ENCODE measurements around the gene CUX1. TPM values are rescaled to one million over a fixed set of nuclear protein-coding genes. Genes with fewer than 3 reads are reported as not detected.
"Not testable (repeated sequence)": the region's sequence is repeated elsewhere in the genome, so short reads cannot be mapped to it uniquely, and the experiment has no call there.

CUX1 gene
- total RNA-seq, 1 donor from 2014 or later, result 18.3 TPM

DNA sequence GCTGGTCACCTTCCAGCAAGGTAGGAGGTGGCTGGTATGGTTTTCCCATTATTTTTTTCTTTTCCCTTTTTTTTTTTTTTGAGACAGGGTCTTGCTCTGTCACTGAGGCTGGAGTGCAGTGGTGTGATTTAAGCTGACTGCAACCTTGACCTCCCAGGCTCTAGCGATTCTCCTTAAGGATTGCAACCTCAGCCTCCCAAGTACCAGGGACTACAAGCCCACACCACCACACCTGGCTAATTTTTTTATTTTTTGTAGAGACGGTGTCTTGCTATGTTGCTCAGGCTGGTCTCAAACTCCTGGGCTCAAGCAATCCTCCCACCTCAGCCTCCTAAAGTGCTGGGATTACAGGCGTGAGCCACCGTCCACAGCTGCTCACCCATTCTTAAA is 24.7 kb upstream of the CUX1 start:
- not testable (repeated sequence) for H3K27ac ChIP-seq (ENCODE audit: low read depth, low read length); H3K36me3 ChIP-seq (ENCODE audit: control insufficient read depth in 3 of 3, insufficient read depth in 3 of 3, low read length in 3 of 3); H3K4me3 ChIP-seq (ENCODE audit: low read length in 3 of 3); H3K9ac ChIP-seq (ENCODE audit: low read depth in 1 of 3, low read length in 3 of 3); H3K9me3 ChIP-seq (ENCODE audit: control insufficient read depth in 3 of 3, low read length in 3 of 3); H3K27me3 ChIP-seq (ENCODE audit: control insufficient read depth in 3 of 3, insufficient read depth in 3 of 3, low read length in 3 of 3); H3K4me1 ChIP-seq (ENCODE audit: control insufficient read depth in 3 of 3, insufficient read depth in 3 of 3, low read length in 3 of 3)

DNA sequence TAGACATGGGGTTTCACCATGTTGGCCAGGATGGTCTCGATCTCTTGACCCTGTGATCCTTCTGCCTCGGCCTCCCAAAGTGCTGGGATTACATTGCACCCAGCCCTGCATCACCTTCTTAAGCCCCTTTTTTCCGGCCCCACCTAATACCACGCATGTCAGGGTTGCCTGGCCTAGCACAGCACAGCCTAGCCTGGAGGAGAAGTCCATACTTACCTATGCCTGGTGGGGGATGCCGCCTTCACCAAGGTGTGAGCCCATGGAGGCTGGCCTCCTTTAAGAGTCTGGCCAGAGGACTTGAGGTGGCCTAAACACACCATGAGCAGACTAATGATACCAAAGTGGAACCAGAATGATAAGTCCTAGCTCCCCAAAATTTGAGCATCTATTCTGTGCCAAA is 22.0 kb upstream of the CUX1 start:
- no peaks in the 10 kb centered on the region for H3K36me3 ChIP-seq (ENCODE audit: control insufficient read depth in 3 of 3, insufficient read depth in 3 of 3, low read length in 3 of 3)
- H3K9me3 ChIP-seq (ENCODE audit: control insufficient read depth in 3 of 3, low read length in 3 of 3), result no peaks in the 10 kb centered on the region
- H3K4me3 ChIP-seq (ENCODE audit: low read length in 3 of 3), result no peak overlapping the region
- H3K27ac ChIP-seq (ENCODE audit: low read depth, low read length), result no peak overlapping the region
- no peak overlapping the region for H3K9ac ChIP-seq (ENCODE audit: low read depth in 1 of 3, low read length in 3 of 3)
- no peaks in the 10 kb centered on the region for H3K4me1 ChIP-seq (ENCODE audit: control insufficient read depth in 3 of 3, insufficient read depth in 3 of 3, low read length in 3 of 3)
- H3K27me3 ChIP-seq (ENCODE audit: control insufficient read depth in 3 of 3, insufficient read depth in 3 of 3, low read length in 3 of 3), result peaks cover 0 to 7% (median 0%) of the 10 kb centered on the region in 3 donors

DNA sequence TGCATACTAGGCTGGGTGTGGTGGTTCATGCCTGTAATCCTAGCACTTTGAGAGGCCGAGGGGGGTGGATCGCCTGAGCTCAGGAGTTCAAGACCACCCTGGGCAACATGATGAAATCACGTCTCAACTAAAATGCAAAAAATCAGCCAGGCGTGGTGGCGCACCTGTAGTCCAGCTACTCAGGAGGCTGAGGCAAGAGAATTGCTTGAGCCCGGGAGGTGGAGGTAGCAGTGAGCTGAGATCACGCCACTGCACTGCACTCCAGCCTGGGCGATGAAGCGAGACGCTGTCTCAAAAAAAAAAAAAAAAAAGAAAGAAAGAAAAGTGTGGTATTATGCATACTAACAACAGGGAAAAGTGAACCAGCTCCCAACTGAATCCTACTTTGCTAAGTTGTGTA is 19.3 kb upstream of the CUX1 start:
- not testable (repeated sequence) for H3K4me1 ChIP-seq (ENCODE audit: control insufficient read depth in 3 of 3, insufficient read depth in 3 of 3, low read length in 3 of 3); H3K36me3 ChIP-seq (ENCODE audit: control insufficient read depth in 3 of 3, insufficient read depth in 3 of 3, low read length in 3 of 3); H3K9ac ChIP-seq (ENCODE audit: low read depth in 1 of 3, low read length in 3 of 3); H3K9me3 ChIP-seq (ENCODE audit: control insufficient read depth in 3 of 3, low read length in 3 of 3); H3K4me3 ChIP-seq (ENCODE audit: low read length in 3 of 3); H3K27ac ChIP-seq (ENCODE audit: low read depth, low read length)
- peaks cover 2 to 15% (median 3%) of the 10 kb centered on the region in 3 donors for H3K27me3 ChIP-seq (ENCODE audit: control insufficient read depth in 3 of 3, insufficient read depth in 3 of 3, low read length in 3 of 3)

DNA sequence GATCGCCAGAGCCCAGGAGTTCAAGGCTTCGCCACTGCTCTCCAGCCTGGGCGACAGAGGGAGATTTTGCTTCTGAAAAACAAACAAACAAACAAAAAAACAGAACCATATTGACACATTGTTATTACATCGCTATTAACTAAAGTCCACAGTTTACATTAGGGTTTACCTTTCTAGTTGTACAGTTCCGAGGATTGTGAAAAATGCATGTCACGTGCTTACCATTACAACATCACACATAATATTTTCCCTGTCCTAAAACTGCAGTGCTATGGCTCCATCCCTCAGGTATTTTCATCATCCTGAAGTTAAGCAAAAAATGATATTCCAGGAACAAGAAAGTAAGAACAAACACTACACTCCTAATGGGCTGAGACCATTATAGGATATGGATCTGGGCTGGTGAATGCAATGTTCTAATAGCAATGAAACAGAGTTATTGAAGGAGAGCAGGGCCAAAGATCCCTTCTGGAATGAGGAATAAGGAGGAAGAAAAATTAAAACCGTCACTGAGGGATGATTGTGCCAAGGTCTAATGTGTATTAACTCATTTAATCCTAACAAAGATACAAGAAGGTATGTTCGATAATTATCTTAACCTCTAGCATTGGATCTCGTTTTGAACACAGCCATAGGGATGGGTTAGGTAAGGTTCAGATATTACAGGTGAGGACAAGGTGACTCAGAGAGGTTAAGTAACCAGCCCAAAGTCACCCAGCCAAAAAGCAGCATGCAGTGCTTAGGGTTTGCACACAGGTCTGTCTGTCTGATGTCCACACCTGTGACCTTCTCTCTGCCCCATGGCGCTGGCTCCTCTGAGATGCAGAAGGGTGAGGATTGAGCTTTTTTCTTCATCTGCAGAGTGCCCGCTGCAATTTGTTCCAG is 14.0 kb upstream of the CUX1 start:
- no peaks in the 10 kb centered on the region for H3K36me3 ChIP-seq (ENCODE audit: control insufficient read depth in 3 of 3, insufficient read depth in 3 of 3, low read length in 3 of 3)
- peaks cover 17 to 28% (median 19%) of the 10 kb centered on the region in 3 donors for H3K27me3 ChIP-seq (ENCODE audit: control insufficient read depth in 3 of 3, insufficient read depth in 3 of 3, low read length in 3 of 3)
- H3K27ac ChIP-seq (ENCODE audit: low read depth, low read length), result no peak overlapping the region
- no peak overlapping the region for H3K9ac ChIP-seq (ENCODE audit: low read depth in 1 of 3, low read length in 3 of 3)
- peaks cover 0 to 4% (median 0%) of the 10 kb centered on the region in 3 donors for H3K4me1 ChIP-seq (ENCODE audit: control insufficient read depth in 3 of 3, insufficient read depth in 3 of 3, low read length in 3 of 3)
- no peak overlapping the region for H3K4me3 ChIP-seq (ENCODE audit: low read length in 3 of 3)
- H3K9me3 ChIP-seq (ENCODE audit: control insufficient read depth in 3 of 3, low read length in 3 of 3), result no peaks in the 10 kb centered on the region

DNA sequence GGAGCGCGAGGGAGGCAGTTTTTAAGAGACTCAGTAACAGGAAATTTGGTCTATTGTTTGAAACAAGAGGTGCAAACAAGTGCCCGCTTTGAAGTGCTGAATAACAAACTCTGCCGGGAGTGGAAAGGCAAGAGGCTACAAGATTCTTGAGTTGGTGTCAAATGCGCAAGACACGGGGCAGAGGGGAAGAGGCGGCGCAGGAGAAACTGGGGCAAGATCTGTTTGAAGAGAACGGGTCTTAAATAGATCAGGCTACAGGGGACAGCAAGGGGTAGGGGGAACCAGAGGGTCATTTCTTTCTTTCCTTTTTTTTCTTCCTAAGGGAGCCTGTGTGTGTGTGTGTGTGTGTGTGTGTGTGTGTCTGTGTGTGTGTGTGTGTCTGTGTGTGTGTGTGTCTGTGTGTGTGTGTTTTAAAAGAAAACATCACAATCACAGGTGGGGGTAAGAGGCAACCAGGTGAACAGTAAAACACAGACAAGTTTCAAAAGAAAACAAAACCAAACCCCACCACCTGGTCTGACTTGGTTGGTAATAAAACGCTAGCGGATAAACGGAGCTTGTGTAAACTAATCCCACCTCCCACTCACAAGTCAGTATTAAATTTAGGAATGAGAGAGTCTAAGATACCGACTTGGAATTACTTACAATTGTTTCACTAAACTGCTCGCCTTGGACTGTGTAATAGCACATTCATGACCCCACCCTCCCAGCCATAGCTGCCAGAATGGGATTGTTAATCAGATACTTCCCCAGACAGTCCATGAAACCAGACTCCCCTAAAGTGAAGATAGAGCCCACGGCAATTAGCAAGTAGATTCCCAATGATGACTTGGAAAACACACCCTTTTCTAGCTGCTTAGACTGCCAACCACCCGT is 13.1 kb upstream of the CUX1 start:
- Histone ChIP-seq H3K9ac (ENCODE audit: low read depth in 1 of 3, low read length in 3 of 3) (no peak overlapping the region), H3K36me3 (ENCODE audit: control insufficient read depth in 3 of 3, insufficient read depth in 3 of 3, low read length in 3 of 3) (no peaks in the 10 kb centered on the region), H3K4me1 (ENCODE audit: control insufficient read depth in 3 of 3, insufficient read depth in 3 of 3, low read length in 3 of 3) (peaks cover 0 to 4% (median 0%) of the 10 kb centered on the region in 3 donors), H3K27ac (ENCODE audit: low read depth, low read length) (no peak overlapping the region), H3K9me3 (ENCODE audit: control insufficient read depth in 3 of 3, low read length in 3 of 3) (no peaks in the 10 kb centered on the region), H3K4me3 (ENCODE audit: low read length in 3 of 3) (no peak overlapping the region), H3K27me3 (ENCODE audit: control insufficient read depth in 3 of 3, insufficient read depth in 3 of 3, low read length in 3 of 3) (peaks cover 17 to 28% (median 19%) of the 10 kb centered on the region in 3 donors)

DNA sequence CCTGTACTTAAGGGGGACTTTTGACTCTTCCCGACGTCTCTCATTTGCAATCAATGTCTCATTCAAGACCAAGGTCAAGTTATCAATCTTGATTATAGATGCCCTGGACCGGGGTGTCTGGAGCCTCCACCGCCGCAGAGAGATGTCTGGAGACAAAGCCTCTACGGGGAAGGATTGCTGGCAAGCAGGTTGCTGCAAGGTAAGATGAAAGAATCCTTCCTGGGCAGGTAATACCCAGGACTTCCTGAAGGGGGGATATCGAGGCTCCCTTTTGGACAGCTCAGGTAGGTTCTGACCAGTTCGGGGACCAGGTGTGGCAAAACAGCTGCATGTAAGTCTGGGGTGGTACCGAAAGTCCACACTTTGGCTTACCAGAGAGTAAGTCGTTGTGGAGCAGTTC is 12.5 kb upstream of the CUX1 start:
- Histone ChIP-seq H3K36me3 (ENCODE audit: control insufficient read depth in 3 of 3, insufficient read depth in 3 of 3, low read length in 3 of 3) (no peaks in the 10 kb centered on the region), H3K9me3 (ENCODE audit: control insufficient read depth in 3 of 3, low read length in 3 of 3) (no peaks in the 10 kb centered on the region), H3K27ac (ENCODE audit: low read depth, low read length) (no peak overlapping the region), H3K4me3 (ENCODE audit: low read length in 3 of 3) (no peak overlapping the region), H3K9ac (ENCODE audit: low read depth in 1 of 3, low read length in 3 of 3) (no peak overlapping the region), H3K27me3 (ENCODE audit: control insufficient read depth in 3 of 3, insufficient read depth in 3 of 3, low read length in 3 of 3) (peaks cover 17 to 28% (median 19%) of the 10 kb centered on the region in 3 donors), H3K4me1 (ENCODE audit: control insufficient read depth in 3 of 3, insufficient read depth in 3 of 3, low read length in 3 of 3) (peaks cover 0 to 4% (median 0%) of the 10 kb centered on the region in 3 donors)

DNA sequence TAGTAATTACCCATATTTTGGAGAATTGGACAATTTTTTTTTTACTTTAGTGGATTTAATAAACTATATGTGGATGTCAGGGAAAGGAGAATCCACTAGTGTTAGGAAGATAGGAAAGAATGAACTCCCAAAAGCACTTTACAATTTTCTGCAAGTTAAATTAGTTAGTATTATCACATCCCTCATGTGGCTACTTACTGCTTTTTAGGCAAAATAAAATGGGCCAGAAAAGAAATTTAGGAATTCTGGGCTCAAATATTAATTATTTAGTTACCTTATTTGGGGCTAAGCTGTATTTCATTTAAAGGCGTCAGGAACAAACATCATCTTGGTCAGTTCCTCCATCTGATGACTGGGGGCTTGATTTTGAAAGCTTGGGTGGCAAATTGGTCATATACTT is 4.8 kb upstream of the CUX1 start:
- H3K9me3 ChIP-seq (ENCODE audit: control insufficient read depth in 3 of 3, low read length in 3 of 3), result no peaks in the 10 kb centered on the region
- no peak overlapping the region for H3K9ac ChIP-seq (ENCODE audit: low read depth in 1 of 3, low read length in 3 of 3)
- H3K4me1 ChIP-seq (ENCODE audit: control insufficient read depth in 3 of 3, insufficient read depth in 3 of 3, low read length in 3 of 3), result peaks cover 8 to 12% (median 11%) of the 10 kb centered on the region in 3 donors
- no peak overlapping the region for H3K27ac ChIP-seq (ENCODE audit: low read depth, low read length)
- no peaks in the 10 kb centered on the region for H3K36me3 ChIP-seq (ENCODE audit: control insufficient read depth in 3 of 3, insufficient read depth in 3 of 3, low read length in 3 of 3)
- H3K27me3 ChIP-seq (ENCODE audit: control insufficient read depth in 3 of 3, insufficient read depth in 3 of 3, low read length in 3 of 3), result no peaks in the 10 kb centered on the region
- H3K4me3 ChIP-seq (ENCODE audit: low read length in 3 of 3), result no peak overlapping the region

DNA sequence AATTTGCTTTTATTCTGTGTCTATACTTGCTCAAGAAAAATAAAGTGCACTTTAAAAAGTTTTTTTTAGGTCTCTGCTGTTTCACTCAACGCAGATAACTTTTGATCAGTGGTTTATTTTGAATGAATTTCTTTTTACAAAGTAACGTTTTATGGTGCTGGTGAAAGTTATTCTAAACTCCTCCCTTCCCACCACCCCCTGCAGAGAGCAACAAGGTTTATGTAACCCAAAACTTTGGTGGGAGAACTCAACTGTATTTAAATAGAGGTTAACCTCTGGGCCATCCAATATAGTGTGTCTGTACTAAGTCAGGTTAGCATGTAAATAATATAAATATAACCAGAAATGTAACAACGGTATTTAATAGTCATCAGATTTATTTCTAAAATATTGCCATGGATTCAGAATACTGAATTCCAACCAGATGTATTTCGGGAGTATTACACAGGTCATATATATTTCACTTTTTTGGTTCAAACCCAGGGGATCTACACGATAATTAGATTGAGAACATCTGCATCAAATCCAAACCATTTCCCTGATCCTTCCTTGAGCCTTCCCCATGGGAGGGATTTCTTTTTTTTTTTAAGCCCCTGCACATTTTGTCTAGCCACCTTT is 3.9 kb upstream of the CUX1 start:
- Histone ChIP-seq H3K9ac (ENCODE audit: low read depth in 1 of 3, low read length in 3 of 3) (no peak overlapping the region), H3K9me3 (ENCODE audit: control insufficient read depth in 3 of 3, low read length in 3 of 3) (no peaks in the 10 kb centered on the region), H3K27me3 (ENCODE audit: control insufficient read depth in 3 of 3, insufficient read depth in 3 of 3, low read length in 3 of 3) (no peaks in the 10 kb centered on the region), H3K36me3 (ENCODE audit: control insufficient read depth in 3 of 3, insufficient read depth in 3 of 3, low read length in 3 of 3) (no peaks in the 10 kb centered on the region), H3K4me1 (ENCODE audit: control insufficient read depth in 3 of 3, insufficient read depth in 3 of 3, low read length in 3 of 3) (peaks cover 12 to 21% (median 20%) of the 10 kb centered on the region in 3 donors), H3K4me3 (ENCODE audit: low read length in 3 of 3) (peak overlapping the region in 1 of 3 donors; percentile 77), H3K27ac (ENCODE audit: low read depth, low read length) (no peak overlapping the region)

DNA sequence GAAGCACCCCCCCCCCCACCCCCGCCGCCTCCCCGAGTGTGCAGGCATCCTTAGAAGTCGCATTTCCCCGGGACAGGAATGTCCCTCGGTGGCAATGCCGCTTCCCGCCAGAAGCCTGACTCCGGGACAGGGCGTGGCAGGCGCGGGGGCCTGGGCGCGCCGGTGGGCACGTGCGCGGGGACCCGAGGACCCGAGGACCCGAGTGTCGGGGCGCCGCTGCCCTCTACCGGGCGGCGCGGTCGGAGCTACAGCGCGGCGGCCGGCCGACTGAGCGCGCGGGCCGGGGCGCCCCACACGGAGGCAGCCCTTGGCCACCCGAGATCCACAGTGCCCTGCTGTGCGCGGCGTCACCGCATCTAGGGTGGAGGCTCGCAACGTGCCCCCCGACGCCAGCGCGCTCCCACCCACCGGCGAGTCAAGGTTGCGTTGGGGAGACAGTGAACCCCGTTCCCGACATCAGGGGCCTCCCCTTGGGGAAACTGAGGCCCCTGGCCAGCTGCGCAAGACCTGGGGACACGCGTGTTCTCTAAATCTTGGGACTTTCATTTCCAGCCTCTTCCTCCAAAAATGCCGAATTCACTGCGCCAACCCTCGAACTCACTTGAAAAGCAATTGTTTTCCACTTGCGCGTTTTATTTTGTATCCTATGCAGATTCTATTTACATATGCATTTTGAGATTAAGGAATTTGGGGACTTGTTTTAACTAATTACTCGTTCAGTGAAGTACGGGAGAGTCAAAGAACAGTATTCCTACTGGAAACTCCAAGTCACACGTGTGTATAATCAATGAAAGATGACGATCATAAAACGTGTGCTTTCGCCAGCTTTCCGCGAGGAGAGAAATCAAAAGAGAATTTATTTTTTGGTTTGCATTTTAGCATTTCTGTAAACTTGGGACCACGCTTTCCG is 3.1 kb upstream of the CUX1 start:
- Histone ChIP-seq H3K9ac (ENCODE audit: low read depth in 1 of 3, low read length in 3 of 3) (peak overlapping the region; percentile 61 to 81 (median 72)), H3K36me3 (ENCODE audit: control insufficient read depth in 3 of 3, insufficient read depth in 3 of 3, low read length in 3 of 3) (no peaks in the 10 kb centered on the region), H3K4me1 (ENCODE audit: control insufficient read depth in 3 of 3, insufficient read depth in 3 of 3, low read length in 3 of 3) (peaks cover 16 to 25% (median 21%) of the 10 kb centered on the region in 3 donors), H3K27ac (ENCODE audit: low read depth, low read length) (no peak overlapping the region), H3K27me3 (ENCODE audit: control insufficient read depth in 3 of 3, insufficient read depth in 3 of 3, low read length in 3 of 3) (no peaks in the 10 kb centered on the region), H3K4me3 (ENCODE audit: low read length in 3 of 3) (peak overlapping the region; percentile 76 to 84 (median 77)), H3K9me3 (ENCODE audit: control insufficient read depth in 3 of 3, low read length in 3 of 3) (no peaks in the 10 kb centered on the region)

Measured in skeletal muscle tissue (tissue), 4 donors.